Effector CD8-positive, alpha-beta T cell (primary cell): ENCODE data around the gene FSD1L.

Experiments used
- DNase-seq: peaks from one replicate; lab custom pipeline; 2025; lab: John Stamatoyannopoulos, UW

FSD1L gene

DNA sequence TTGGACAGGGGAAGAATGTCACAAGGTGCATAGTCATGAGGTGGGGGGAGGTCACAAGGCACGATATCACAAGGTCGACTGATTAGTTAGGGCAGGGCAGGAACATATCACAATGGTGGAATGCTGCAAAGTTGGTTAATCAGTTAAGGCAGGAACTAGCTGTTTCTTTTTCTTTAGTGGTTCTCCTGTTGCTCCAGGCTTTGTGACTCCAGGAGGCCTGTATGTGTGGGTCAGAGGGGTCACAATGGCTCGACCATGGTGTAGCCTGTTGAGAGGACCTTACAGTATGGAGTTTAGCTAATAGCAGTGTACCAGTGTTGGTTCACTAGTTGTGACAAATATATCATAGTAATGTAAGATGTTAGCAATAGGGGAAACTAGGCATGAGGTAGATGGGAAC is 12.4 kb upstream of the FSD1L start:
- no peak for DNase-seq

DNA sequence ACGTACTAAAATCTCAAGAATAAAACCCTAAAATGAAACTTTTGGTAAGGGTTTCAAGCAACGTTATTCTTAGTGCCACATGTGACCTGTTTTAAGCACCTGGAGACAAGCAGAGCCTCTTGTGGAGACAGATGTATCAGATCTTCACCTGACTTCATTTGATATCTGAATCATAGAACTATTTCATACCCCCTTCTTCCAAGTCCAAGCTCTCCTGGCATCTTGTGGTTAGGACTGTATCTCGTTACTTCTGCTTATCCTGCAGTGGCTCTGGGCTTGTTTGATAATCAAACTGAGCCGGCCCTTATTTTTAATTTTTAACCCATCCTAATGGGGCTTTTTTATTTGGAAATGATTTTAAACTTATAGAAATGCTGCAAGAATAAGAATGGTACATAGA is 11.1 kb upstream of the FSD1L start:
- no peak for DNase-seq

DNA sequence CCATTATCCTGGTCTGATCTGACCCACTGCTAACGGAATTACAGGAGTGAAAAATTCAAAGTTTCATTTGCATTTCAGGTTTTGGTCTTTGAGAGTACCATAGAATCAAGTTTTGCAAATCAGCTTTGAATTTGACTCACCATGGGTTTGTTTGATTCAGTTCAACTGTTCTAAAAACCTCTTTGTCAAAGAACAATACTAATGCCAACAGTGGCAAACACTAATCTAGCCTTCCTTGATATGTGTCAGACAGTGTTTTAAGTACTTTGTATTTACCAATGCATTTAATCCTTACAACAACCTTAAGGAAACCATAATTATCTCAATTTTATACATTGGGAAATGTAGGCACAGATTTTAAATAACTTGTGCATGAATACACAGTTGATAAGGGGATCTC is 10.1 kb upstream of the FSD1L start:
- no peak for DNase-seq

DNA sequence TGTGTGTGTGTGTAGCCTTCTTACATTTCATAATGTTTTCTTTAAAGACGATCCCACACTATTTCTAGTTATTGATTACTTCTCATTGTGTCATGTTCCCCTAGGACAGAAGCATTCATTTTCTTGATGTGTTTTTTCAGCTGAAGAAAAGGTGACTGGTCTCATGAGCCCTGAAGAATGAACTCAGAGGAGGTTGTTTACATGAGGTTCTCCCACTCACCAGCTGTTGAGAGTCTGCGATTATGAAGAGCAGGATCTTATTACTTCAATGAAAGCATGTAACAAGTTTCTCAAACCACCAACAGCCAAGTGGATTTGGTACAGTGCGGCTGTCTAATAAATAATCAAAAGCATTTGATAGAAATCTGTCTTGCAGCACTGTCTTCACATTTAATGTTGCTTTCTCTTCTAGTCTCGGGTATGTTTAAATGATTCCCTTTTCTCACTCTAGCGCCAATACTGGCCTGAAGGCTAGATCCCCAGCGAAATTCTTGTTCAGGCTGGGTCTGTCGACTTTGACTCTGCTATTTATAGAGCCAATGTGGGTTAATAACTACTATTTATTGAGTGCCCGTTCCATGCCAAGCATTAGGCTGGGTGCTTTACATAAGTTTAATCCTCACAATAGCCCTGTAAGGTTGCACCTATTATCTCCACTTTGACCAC is 9.6 kb upstream of the FSD1L start:
- no peak for DNase-seq

DNA sequence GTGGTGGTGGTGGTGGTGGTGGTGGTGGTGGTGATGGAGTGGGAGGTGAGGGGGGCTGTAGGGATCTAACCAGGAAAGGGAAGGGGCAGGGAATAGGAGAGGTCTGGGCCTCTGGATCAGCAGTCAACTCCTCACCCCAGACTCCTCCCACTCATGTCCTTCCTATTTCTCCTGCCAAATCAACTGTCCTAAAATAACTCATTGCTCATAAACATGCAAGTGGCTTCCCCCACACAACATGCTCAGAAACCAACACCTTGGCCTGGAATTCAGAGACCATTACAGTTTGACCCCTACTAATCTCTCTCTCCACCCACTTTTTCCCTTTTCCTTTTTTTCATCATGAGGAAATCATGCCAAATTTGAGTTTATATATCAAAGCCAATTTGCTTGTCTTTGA is 8.4 kb upstream of the FSD1L start:
- no peak for DNase-seq

DNA sequence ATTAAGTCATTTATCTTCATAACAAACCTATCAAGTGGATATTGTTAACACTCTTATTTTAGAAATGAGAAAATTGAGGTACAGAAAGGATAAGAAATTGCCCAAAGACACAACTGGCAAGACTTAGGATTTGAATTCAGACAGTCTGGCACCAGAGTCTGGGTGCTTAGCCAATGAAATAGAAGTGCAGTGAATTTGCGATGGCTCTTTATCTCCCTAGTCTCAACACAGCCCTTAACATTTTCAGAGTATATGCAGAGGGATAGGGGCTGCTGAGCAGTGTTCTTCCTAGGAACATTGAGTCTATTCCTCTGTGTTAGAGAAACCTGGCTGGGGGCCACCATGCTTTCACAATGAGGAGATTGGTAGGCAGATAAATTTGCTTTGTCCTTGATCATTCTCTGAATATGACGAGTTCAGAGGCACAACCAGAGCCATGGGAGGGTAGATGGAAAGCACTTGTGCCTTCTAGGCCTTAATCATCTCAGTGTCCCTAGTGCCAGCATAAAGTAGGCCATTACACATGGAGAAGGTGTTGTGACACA is 6.1 kb upstream of the FSD1L start:
- no peak for DNase-seq

DNA sequence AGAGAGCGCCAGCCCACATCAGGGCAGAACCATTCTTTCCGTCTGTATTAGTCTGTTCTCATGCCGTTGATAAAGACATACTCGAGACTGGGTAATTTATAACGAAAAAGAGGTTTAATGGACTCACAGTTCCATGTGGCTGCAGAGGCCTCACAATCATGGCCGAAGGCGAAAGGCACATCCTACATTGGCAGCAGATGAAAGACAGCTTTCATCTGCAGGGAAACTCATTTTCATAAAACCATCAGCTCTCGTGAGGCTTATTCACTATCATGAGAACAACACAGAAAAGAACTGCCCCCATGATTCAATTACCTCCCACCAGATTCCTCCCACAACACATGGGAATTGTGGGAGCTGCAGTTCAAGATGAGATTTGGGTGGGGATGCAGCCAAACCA is 4.7 kb upstream of the FSD1L start:
- no peak for DNase-seq

DNA sequence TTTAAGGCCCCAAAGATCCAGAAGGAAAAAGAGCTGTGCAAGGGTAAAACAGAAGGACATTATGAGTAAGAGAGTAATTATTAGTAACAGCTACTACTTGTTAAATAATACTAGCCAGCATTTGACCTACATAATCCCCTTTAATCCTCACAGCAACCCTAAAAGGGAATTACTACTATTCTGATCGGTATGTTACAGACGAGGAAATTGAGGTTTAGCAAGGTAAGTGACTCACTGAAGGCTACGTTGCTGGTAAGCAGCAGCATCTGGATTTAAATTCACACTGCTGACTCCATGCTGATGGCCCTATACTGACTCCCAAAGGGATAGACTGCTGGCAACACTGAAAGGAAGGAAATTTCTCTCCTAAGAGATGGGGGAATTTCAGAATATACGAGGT is 3.7 kb upstream of the FSD1L start:
- no peak for DNase-seq

DNA sequence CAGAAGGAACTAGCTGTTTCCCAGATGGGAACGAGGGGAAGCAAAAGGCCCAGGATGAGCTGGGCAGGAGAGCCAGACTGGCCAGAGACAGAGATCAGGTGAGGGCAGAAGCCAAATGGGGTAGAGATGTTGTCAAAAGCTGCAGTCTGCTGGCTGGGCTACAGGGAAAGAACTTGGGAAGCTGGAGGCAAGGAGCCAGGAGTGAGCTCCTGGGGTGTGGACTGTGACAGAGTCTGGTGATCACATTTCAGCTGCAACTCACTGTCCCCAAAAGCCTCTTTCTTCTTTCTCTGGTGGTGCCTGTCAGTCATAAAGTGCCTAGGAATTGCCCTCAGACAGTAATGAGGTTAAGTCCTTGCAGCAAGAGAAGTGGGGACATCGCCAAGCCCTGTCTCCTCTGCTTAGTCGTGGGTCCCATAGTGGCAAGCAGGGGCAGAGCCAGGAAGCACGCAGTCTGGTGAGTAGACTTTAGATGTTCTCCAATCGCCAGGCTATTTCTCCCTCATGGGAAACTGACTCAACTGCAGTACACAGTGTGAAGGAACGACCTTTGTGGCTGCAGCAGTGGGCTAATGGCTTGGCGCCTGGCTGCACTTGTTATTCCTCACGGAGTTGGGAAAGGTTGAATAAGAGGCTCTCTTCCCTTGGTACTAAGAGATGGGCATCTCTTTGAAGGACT is 2.5 kb upstream of the FSD1L start:
- DNase-seq = no peak

DNA sequence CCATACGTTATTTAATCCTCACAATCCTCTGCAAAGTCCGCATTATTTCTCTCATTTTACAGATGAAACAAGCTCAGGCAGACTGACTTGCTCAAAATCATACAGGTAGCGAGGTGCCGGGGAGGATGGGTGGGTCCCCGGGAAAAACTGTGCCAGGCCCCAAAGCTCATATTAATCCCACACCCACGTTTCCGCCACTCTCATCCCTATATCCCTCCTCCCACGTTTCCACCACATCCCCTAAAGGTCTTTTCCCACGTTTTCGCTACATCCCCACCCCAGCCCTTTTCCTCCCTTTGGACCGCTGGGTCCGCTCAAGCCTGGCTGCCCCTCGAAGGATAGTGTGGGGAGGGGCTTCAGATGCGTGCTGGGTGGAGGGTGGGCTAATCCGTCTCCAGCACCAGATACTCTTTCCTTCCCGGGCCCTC is 434 bp upstream of the FSD1L start:
- DNase-seq = no peak

DNA sequence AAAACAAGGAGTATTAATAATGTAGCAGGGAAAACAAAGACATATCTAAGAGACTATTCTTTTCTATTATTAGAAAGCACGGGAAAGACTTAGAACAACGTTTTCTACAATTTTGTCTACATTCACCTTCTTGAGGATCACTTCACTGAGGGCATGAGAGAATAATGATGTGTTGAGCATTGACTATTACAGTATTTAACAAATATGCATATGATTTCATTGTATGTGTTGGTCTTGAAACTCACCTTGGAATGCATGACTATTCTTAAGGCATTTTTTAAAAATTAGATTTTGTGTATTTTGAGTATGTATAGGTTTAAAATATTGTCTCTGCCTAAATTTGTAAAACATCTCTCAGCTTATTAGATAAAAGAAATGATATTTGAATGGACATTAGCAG is 1.2 kb downstream of the FSD1L start:
- no peak for DNase-seq

DNA sequence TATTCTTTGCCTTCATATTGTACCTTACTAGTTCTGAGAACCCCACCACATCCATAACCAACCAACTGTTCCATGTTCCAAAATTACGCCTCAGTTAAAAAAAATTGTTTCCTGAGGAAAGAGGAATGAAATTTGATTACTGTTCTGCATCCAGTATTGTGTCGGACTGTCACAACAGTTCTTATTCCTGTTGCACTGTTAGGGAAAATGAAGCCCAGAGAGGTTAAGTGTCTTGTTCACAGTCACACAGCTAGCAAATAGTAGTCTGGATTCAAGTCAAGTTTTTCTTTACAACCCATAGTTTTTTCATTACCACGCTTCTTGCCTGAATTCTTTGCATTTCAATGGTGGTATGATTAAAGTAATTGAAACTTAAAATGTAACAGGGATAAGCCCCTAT is 4.4 kb downstream of the FSD1L start:
- no peak for DNase-seq

DNA sequence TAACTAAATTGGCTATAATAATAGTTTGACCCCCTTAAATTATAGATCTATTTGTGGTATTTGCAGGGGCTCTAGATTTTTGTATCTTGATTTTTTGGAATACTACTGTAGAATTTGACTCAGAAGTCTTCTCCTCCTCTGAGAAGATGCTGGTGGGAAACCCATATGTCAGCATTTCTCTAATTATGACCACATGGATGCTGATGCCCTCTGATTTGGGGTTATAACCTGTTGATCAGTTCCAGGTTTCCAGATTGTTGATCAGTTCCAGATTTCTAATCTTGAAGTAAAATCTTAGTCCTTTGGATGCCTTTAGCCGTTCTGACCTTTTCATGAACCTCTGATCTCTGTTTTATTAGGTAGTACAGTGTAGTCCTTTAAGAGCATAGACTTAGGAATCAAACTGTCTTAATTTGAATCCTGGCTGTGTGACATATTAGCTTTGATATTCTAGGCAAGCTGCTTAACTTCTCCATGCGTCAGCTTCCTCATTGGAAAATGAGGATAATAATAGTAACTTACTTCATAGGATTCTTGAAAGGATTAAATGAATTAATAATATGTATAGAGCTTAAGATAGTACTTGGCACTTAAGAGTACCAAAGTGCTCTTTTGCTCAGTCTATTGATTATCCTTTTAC is 8.1 kb downstream of the FSD1L start:
- no peak for DNase-seq

DNA sequence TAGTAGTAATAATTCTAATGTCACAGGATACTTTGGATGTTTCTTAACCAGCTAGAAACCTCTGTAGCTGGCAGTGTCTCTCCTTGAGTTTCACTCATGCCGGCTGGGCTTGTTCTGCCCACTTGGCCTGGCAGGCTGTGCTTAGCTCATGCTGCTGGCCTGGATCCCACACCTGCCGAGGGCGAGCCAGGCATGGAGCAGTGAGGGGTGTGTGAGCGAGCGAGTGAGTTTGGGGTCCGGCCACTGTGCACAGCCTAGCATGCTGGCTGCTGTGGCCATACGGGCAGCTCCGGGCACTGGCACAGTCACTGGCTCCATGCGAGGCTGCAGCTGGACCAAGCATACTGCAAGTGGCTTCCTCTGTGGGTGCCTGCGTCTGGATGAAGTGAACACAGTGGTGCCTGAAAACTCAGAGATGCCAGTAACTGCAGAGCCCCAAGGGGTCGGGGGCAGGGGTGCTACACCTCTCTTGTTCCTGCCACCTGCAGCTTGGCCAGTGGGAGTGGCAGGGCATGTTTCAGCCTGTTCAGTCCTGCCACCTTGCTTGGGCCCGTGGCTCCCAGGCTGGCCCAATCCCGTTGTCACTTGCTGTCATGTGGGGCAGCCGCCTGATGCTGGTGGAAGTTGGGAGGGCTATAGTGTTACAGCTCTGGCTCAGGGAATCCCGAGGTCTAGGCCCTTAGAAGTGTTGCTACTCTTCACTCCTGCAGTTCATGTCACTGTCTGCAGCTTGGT is 9.9 kb downstream of the FSD1L start:
- no peak for DNase-seq

DNA sequence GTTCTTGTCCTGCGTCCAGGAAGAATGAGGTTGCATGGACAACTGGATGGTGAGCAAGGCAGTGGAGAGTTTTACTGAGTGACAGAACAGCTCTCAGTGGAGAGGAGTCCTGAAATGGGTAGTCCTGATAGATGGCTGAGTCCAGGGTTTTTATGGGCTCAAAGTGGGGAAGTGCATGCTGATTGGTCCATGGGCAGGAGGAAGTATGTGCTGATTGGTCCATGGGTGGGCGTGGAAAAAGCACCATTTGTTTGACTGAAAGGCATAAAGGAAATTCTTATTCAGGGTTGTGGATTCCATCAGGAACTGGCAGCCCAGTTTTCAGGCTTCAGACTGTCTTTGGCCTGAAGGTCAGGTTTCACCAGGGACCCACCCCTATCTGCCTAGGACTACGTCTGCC is 10.6 kb downstream of the FSD1L start:
- no peak for DNase-seq

DNA sequence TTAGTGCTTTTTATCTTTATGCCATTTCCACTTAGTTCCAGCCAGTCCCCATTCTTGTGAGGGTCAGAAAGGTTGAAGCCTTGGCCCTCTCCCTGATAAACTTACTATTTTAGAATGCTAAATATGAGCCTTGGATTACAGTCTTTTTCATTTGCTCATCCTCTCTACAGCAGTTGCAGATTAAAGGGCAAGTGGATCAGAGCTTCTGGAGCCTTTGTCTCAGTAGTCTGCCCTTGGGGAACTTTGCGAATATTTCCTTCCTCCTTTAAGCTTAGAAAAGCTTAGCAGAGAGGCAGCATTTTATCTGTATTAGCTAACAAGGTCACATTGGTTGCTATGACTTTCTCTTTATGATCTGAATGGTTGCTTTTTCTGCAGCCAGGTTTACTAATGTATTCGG is 11.5 kb downstream of the FSD1L start:
- no peak for DNase-seq

DNA sequence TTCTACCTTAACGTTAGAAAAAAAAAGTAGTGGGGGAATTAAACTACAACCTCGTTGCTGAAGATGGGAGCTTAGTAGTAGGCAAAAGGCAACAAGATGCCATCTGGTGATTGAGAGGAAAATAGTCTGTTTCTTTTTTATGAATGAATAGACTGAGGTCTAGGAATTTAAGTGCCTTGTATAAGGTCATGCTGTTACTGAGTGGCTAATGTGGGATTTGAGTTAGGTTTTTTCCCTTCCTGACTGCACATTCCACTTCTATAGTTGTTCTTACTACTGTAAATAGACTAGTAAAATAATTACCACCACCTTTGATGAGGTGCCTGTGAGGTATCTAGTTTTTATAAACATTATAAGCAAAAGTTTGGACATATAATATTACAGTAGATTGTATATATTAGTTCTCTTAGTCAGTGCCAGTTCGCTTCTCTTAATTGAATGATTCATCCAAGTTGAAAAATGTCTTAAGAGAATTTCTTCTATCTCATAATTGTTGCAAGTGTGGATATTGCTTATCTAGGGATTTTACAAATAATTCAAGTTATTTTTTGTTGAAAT is 19.1 kb downstream of the FSD1L start:
- no peak for DNase-seq

DNA sequence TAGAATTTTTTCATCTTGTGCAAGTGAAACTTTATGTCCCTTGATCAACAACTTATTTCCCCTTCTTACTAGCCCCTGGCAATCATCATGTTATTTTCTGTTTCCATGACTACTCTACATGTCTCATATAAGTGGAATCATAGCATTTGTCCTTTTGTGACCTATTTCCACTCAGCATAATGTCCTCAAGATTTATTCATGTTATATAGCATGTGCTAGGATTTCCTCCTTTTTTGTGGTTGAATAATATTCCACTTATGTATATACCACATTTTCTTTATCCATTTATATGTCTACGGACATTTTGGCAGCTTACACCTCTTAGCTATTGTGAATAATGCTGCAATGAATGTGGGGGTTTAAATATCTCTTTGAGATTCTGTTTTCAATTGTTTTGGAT is 21.0 kb downstream of the FSD1L start:
- no peak for DNase-seq

DNA sequence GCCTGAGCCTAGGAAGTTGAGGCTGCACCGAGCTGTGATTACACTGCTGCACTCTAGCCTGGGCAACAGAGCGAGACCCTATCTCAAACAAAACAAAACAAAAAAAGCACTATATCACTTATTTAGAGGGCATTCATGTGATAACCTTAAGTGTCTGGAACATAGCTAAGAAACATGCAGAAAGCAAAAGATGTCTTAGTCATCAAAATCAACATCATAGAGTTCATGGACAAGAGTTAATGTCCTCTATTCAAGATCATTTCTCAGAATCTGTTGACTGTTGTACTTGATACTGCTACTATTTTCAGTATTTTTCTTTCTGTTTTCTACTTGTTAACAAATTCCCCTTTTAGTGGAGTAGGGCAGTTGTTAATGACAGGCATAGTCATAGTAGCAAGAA is 25.4 kb downstream of the FSD1L start:
- no peak for DNase-seq

DNA sequence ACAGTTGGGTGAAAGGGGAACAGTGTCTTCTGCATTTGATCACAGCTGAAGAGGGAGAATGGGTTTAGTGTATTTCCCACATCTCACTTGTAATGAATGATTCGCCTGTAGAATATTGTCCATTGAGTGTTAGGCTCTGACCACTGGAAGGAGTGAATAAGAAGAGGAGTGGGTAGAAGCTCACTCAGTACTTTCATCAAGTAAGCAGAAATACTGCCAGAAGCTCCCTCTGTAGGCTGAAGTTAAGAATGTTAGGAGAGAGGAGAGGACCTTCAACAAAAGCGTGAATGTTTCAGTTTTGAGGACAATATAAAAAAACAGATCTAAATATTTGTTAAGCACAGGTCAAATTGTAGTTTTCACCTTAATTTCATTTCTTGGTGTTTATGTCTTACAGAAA is 27.5 kb downstream of the FSD1L start:
- DNase-seq = no peak

DNA sequence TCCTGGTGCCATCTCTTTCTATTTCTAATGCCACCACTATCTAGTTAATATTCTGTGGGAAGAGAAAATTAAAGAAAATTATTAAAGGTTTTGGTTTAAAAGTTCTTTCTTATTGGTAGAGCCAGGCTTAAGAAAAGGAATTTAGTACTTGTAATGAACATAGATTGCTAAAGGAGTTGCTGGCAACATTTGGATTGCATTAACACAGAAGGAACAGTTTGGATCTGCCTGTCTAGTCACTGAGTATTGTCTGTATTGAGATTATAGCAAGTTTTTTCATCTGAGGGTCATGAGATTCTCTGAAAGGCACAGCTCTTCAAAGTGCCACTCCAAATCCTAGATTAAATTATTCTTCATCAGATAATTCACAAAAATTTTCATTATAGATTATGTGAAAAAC is 32.0 kb downstream of the FSD1L start:
- DNase-seq = no peak

DNA sequence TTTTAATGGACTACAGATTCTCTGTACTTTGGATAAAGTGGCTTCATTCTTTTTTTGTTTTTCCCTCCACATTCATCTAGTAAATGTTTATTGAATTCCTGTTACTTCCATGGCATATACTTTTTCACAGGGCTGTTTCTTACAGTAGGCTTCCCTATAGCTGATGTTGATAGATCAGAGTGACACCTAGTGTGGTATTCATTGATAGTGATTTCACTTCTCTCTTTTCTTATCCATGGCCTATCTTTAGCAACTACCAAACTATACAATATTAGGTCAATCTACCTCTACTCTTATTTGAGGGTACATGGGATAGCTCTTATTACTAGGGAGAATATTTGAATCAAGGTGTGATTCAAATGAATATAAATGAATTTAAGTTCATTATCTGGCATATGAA is 35.8 kb downstream of the FSD1L start:
- DNase-seq = no peak
